ENCODE measurements around the gene ADCYAP1. TPM values are rescaled to one million over a fixed set of nuclear protein-coding genes. Genes with fewer than 3 reads are reported as not detected.

The ADCYAP1 gene
- total and polyA plus RNA-seq, 8 donors: 0.98 to 36.3 (median 3.4) TPM

DNA sequence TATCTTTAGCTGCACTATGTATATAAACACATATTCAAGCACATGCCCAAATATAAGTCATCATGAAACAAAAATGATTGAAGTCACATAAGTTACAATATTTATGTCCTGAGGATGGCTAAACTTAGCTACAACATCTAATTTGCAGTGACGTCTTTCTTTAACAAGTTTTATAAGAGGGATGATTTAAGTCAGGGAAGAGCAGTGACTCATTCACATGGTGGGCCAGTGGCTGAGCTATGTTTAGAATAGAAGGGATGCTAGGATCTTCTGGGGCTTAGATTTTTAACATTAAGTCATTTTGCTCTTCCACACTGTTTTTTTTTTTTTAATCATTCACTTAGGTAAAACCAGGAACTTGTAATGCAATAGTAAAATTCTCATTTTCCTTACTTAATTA is 22.3 kb downstream of the ADCYAP1 start:
- Histone ChIP-seq H3K4me1 (no peaks in the 10 kb centered on the region), H3K4me3 (no peak overlapping the region), H3K27ac (no peak overlapping the region), H3K9me3 (no peaks in the 10 kb centered on the region), H3K36me3 (no peaks in the 10 kb centered on the region), H3K27me3 (no peaks in the 10 kb centered on the region)
- DNase-seq (no peak), ATAC-seq (no peak), FAIRE-seq (no peak)
- intact Hi-C loops (cut with DNase I): no loop called here
- TF ChIP-seq, protein P1, sequence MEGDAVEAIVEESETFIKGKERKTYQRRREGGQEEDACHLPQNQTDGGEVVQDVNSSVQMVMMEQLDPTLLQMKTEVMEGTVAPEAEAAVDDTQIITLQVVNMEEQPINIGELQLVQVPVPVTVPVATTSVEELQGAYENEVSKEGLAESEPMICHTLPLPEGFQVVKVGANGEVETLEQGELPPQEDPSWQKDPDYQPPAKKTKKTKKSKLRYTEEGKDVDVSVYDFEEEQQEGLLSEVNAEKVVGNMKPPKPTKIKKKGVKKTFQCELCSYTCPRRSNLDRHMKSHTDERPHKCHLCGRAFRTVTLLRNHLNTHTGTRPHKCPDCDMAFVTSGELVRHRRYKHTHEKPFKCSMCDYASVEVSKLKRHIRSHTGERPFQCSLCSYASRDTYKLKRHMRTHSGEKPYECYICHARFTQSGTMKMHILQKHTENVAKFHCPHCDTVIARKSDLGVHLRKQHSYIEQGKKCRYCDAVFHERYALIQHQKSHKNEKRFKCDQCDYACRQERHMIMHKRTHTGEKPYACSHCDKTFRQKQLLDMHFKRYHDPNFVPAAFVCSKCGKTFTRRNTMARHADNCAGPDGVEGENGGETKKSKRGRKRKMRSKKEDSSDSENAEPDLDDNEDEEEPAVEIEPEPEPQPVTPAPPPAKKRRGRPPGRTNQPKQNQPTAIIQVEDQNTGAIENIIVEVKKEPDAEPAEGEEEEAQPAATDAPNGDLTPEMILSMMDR (IDR thresholded peaks at IDR 0.05): no peak
- WGBS, 2 donors: 57% methylated on average over 1 of the region's 1 CpG

DNA sequence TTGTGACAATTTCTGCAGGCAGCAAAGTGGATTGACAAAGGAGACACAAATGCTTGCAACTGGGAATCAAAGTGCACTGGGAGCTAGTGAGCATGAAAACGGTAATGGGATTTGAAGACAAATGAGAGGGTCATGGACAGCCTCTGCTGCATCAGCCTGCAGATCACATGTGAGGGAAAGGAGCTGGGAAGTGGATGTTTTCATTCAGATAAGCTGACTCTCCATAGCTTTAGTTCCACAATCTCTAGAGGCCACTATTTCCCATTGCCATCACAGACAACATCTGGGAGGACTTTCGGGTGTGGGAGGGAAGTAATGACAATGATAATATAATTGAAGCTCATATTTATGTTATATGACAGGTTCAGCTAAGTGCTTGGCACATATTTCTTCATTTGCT is 28.4 kb downstream of the ADCYAP1 start:
- FAIRE-seq: no peak

DNA sequence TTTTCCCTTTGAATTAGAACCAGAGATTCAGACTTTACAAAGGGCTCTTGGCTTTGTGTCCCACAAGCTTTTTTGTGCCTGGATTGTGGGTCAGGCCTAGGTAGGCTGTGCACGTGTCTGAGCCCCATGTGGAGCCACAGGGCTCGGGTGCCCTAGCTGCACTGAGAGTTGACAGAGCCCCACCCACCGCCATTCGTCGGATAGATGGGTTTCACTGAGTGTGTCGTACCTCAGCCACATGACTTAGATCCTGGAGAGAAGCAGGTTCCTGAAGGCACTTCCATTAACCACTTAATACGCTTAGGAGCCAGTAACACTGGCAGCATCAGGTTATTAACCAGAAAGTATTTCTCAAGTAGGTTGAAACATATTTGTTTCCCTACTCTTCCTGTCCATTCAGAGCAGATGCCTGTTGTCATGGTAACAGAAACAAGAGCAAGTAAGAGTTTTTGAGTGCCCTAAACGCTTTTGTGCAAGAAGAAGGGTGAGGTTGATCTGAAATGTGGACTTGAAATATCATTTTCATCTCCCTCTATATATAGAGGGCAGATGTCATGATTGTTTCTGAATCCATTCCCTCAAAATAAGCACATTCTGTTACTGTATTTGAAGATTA is 30.0 kb downstream of the ADCYAP1 start:
- ATAC-seq (no peak), FAIRE-seq (no peak), DNase-seq (no peak)
- WGBS, 2 donors: 40 to 47% methylated on average over 8 of the region's 8 CpGs
- H3K4me3 ChIP-seq: no peak overlapping the region
- no peak overlapping the region for H3K27ac ChIP-seq
- no peaks in the 10 kb centered on the region for H3K9me3 ChIP-seq
- no peaks in the 10 kb centered on the region for H3K36me3 ChIP-seq
- TF ChIP-seq, protein P1 (IDR thresholded peaks at IDR 0.05): no peak
- intact Hi-C loops (cut with DNase I): no loop called here
- no peaks in the 10 kb centered on the region for H3K27me3 ChIP-seq
- H3K4me1 ChIP-seq: no peaks in the 10 kb centered on the region

More for the DNA sequence above, 28.4 kb downstream of the ADCYAP1 start:
- intact Hi-C loops (cut with DNase I): no loop called here
- Histone ChIP-seq H3K4me3 (no peak overlapping the region), H3K27ac (no peak overlapping the region), H3K27me3 (no peaks in the 10 kb centered on the region), H3K9me3 (no peaks in the 10 kb centered on the region), H3K36me3 (no peaks in the 10 kb centered on the region), H3K4me1 (no peaks in the 10 kb centered on the region)
- WGBS, 2 donors: 37 to 39% methylated on average over 2 of the region's 2 CpGs
- TF ChIP-seq, protein P1 (IDR thresholded peaks at IDR 0.05): no peak
- DNase-seq (no peak), ATAC-seq (no peak)

DNA sequence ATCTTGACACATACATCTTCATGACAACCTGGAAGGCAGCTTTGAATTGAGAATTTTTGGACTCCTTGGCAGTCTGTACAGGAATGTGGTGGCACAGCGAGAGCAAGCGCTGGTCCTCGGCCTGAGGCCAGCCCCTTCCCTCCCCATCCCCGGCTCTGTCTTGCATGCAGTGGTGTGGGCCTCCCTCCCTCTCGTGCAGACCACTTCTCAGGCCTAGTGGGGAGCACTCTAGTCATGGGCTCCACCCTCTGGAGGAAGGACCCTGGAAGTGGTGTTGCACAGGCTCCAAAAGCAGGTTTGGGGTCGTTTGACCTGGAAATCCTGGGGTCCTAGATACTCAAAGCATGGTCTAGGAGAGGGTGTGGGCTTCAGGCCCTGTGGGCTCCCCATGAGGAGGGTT is 32.3 kb downstream of the ADCYAP1 start:
- H3K27ac ChIP-seq: no peak overlapping the region
- TF ChIP-seq, protein P1 (IDR thresholded peaks at IDR 0.05): no peak
- no peaks in the 10 kb centered on the region for H3K36me3 ChIP-seq
- no peaks in the 10 kb centered on the region for H3K4me1 ChIP-seq
- FAIRE-seq: no peak
- intact Hi-C loops (cut with DNase I): no loop called here
- H3K27me3 ChIP-seq: no peaks in the 10 kb centered on the region
- no peak for DNase-seq
- no peak overlapping the region for H3K4me3 ChIP-seq
- 46 to 63% methylated on average over 6 of the region's 6 CpGs for WGBS, 2 donors
- ATAC-seq: no peak
- H3K9me3 ChIP-seq: no peaks in the 10 kb centered on the region

DNA sequence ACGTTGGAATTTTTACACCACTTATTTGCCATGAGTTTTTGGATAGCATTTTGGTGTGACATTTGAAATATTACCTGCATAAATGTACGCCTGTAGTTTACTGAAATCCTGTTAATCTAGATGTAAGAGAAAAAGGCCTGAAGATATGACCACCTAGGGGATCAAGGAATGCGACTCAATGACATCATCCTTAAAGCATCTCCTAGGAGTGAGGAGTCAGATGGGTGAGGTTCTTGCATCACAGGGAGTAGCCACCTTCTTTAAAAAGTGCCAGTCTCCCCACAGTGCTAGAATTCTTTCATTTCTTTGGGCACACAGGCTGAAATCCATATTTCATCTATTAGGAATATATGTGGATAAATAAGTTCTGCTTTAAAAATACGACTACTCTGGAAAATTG is 34.5 kb downstream of the ADCYAP1 start:
- TF ChIP-seq, protein P1 (IDR thresholded peaks at IDR 0.05): no peak
- no peak for ATAC-seq
- no peak for DNase-seq
- intact Hi-C loops (cut with DNase I): no loop called here
- no peak overlapping the region for H3K27ac ChIP-seq
- FAIRE-seq: no peak
- H3K36me3 ChIP-seq: no peaks in the 10 kb centered on the region
- 24 to 45% methylated on average over 4 of the region's 4 CpGs for WGBS, 2 donors
- H3K9me3 ChIP-seq: no peaks in the 10 kb centered on the region
- no peaks in the 10 kb centered on the region for H3K4me1 ChIP-seq
- no peaks in the 10 kb centered on the region for H3K27me3 ChIP-seq
- no peak overlapping the region for H3K4me3 ChIP-seq
